ENCODE results near the gene ZNF711. TPM values are rescaled to one million over a fixed set of nuclear protein-coding genes. Genes with fewer than 3 reads are reported as not detected.

ZNF711 gene
- total RNA-seq (2021) (21.0 and 22.4 TPM in 2 replicates), Bru-seq, nascent RNA (percentile 88 among the genes with signal in this experiment), BruChase-seq, experiment 1, labeled RNA remaining after a 2-hour chase (percentile 88 among the genes with signal in this experiment), BruChase-seq, experiment 2, labeled RNA remaining after a 6-hour chase (percentile 81 among the genes with signal in this experiment)
- long read RNA-seq, full-length matches to known transcripts, result 32 of 68 reads
- long read RNA-seq, partial matches to known transcripts, result 12 of 68 reads
- long read RNA-seq, other reads (novel, unspliced or antisense), result 24 of 68 reads

GRCh38 chrX:85243761-85244449 is at the start of gene ZNF711, which contains the start of gene SATL1:
TSS of gene ZNF711 (plus strand) at chrX:85243991. CDS start at chrX:85247573, 3,582 bp downstream.
TSS of gene SATL1 (minus strand) at chrX:85243779. CDS start at chrX:85108968, 134,811 bp downstream.
- CTCF ChIA-PET, result no interaction called here
- no peaks in the 10 kb centered on the region for H3K27me3 ChIP-seq (replicated peaks; ENCODE audit: insufficient read depth, low read depth, low read length, poor library complexity)
- H3K4me1 ChIP-seq (ENCODE audit: insufficient read depth, low read length, poor library complexity, severe bottlenecking), result peaks cover 3% of the 10 kb centered on the region
- TF ChIP-seq CTCF (conservative IDR thresholded peaks at IDR 0.05; ENCODE audit: low read depth, low read length) (no peak), EZH2 (IDR thresholded peaks at IDR 0.05; ENCODE audit: borderline replicate concordance, low read depth, low read length, poor library complexity, severe bottlenecking) (no peak)
- H3K36me3 ChIP-seq (ENCODE audit: insufficient read depth, low read length, poor library complexity, severe bottlenecking), result no peaks in the 10 kb centered on the region
- peak; percentile 84 for DNase-seq (ENCODE audit: low spot score)
- peak within 1 kb of the TSS; percentile 67 for H3K4me3 ChIP-seq (ENCODE audit: low read depth, low read length, poor library complexity, severe bottlenecking)
- BruUV-seq (replicated peaks), result no TSS peak
- intact Hi-C loops (cut with micrococcal nuclease; ENCODE audit: unreplicated experiment), result no loop called here
- no peaks in the 10 kb centered on the region for H3K9me3 ChIP-seq (ENCODE audit: low read depth, low read length, poor library complexity, severe bottlenecking)
- peak within 1 kb of the TSS; percentile 86 for H3K27ac ChIP-seq (ENCODE audit: low read depth, low read length, poor library complexity, severe bottlenecking)
- POLR2A ChIA-PET (ENCODE audit: low non-redundant PET), result interaction anchor here (0.9 kb wide), 1 partner anchor 13 kb away, joined by 3 read pairs; no protein-coding TSS in a partner anchor

- peaks cover 8% of the 10 kb centered on the region for H3K9me3 ChIP-seq (ENCODE audit: low read depth, low read length, poor library complexity, severe bottlenecking)
- no peak overlapping the region for H3K27ac ChIP-seq (ENCODE audit: low read depth, low read length, poor library complexity, severe bottlenecking)
- intact Hi-C loops (cut with micrococcal nuclease; ENCODE audit: unreplicated experiment), result no loop called here
- H3K4me3 ChIP-seq (ENCODE audit: low read depth, low read length, poor library complexity, severe bottlenecking), result no peak overlapping the region
- POLR2A ChIA-PET (ENCODE audit: low non-redundant PET), result no interaction called here
- no TSS peak for BruUV-seq (replicated peaks)
- CTCF ChIA-PET, result no interaction called here
- no peaks in the 10 kb centered on the region for H3K27me3 ChIP-seq (replicated peaks; ENCODE audit: insufficient read depth, low read depth, low read length, poor library complexity)
- TF ChIP-seq CTCF (conservative IDR thresholded peaks at IDR 0.05; ENCODE audit: low read depth, low read length) (no peak), EZH2 (IDR thresholded peaks at IDR 0.05; ENCODE audit: borderline replicate concordance, low read depth, low read length, poor library complexity, severe bottlenecking) (no peak)
- H3K36me3 ChIP-seq (ENCODE audit: insufficient read depth, low read length, poor library complexity, severe bottlenecking), result no peaks in the 10 kb centered on the region
- H3K4me1 ChIP-seq (ENCODE audit: insufficient read depth, low read length, poor library complexity, severe bottlenecking), result no peaks in the 10 kb centered on the region
- no peak for DNase-seq (ENCODE audit: low spot score)
Observed at GRCh38 chrX:85196319-85196718, 47.5 kb upstream of the ZNF711 start.

GRCh38 chrX:85203461-85203970 is 40.3 kb upstream of the ZNF711 start:
- TF ChIP-seq EZH2 (IDR thresholded peaks at IDR 0.05; ENCODE audit: borderline replicate concordance, low read depth, low read length, poor library complexity, severe bottlenecking) (no peak), CTCF (conservative IDR thresholded peaks at IDR 0.05; ENCODE audit: low read depth, low read length) (no peak)
- intact Hi-C loops (cut with micrococcal nuclease; ENCODE audit: unreplicated experiment), result no loop called here
- DNase-seq (ENCODE audit: low spot score), result no peak

More at GRCh38 chrX:85203461-85203970, 40.3 kb upstream of the ZNF711 start:
- BruUV-seq (replicated peaks), result no TSS peak
- Histone ChIP-seq H3K4me3 (ENCODE audit: low read depth, low read length, poor library complexity, severe bottlenecking) (no peak overlapping the region), H3K27me3 (replicated peaks; ENCODE audit: insufficient read depth, low read depth, low read length, poor library complexity) (no peaks in the 10 kb centered on the region), H3K36me3 (ENCODE audit: insufficient read depth, low read length, poor library complexity, severe bottlenecking) (no peaks in the 10 kb centered on the region), H3K4me1 (ENCODE audit: insufficient read depth, low read length, poor library complexity, severe bottlenecking) (no peaks in the 10 kb centered on the region), H3K27ac (ENCODE audit: low read depth, low read length, poor library complexity, severe bottlenecking) (no peak overlapping the region), H3K9me3 (ENCODE audit: low read depth, low read length, poor library complexity, severe bottlenecking) (peaks cover 4% of the 10 kb centered on the region)
- ChIA-PET CTCF (no interaction called here), POLR2A (ENCODE audit: low non-redundant PET) (no interaction called here)
